Fibroblast of lung (primary cell): ENCODE data around the gene SCEL.

Experiments used
- EZH2 ChIP-seq: IDR thresholded peaks from 2 replicates; pipeline ENCODE4 v1.5.1; 2012; ENCODE audit warnings: low read length, control low read depth, mild to moderate bottlenecking; ENCODE audit errors: missing control alignments
- TF ChIP-seq, protein P1 (sequence below), 2 donors: IDR thresholded peaks in 1 of 2; conservative IDR thresholded peaks in 1 of 2; 1 replicate in 1 of 2; 2 replicates in 1 of 2; pipeline ENCODE4 v1.5.1; 2011 to 2012; ENCODE audit warnings: low read length in 2 of 2, control low read depth in 1 of 2, inconsistent platforms in 1 of 2, low read depth in 1 of 2, mild to moderate bottlenecking in 1 of 2

DNA sequence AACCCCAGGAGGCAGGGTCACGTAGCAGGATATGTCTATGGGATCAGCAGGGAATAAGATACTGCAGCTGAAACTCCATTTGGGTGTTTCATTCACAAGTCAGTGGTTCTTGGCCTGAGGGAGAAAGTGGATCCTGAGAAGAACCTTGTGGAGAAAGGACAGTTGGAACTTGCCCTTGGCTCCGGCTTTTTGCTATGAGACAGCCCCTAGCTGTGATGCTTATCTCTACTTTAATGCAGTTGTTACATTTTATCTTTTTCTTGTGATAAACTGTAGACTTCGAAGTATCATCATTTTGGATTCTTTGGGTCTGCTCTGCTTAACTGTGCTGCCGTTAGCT lies 6.0 kb upstream of the SCEL start:
- TF ChIP-seq, protein P1, sequence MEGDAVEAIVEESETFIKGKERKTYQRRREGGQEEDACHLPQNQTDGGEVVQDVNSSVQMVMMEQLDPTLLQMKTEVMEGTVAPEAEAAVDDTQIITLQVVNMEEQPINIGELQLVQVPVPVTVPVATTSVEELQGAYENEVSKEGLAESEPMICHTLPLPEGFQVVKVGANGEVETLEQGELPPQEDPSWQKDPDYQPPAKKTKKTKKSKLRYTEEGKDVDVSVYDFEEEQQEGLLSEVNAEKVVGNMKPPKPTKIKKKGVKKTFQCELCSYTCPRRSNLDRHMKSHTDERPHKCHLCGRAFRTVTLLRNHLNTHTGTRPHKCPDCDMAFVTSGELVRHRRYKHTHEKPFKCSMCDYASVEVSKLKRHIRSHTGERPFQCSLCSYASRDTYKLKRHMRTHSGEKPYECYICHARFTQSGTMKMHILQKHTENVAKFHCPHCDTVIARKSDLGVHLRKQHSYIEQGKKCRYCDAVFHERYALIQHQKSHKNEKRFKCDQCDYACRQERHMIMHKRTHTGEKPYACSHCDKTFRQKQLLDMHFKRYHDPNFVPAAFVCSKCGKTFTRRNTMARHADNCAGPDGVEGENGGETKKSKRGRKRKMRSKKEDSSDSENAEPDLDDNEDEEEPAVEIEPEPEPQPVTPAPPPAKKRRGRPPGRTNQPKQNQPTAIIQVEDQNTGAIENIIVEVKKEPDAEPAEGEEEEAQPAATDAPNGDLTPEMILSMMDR (conservative IDR thresholded peaks at IDR 0.05 in 1 of 2, IDR thresholded peaks at IDR 0.05 in 1 of 2; ENCODE audit: low read depth in 1 of 2, low read length in 2 of 2): no peak
- TF ChIP-seq EZH2: no peak
